AG10803 (cell line): Measurements from ENCODE around the gene BMAL2.

Experiments
- DNase-seq: peaks from one replicate; pipeline ENCODE4 v3.0.0; 2010; ENCODE audit warnings: low read depth
- H3K4me3 ChIP-seq: 2 replicates; pipeline ENCODE4 v1.5.1; 2011; ENCODE audit warnings: mild to moderate bottlenecking, low read length, control low read depth
- CTCF ChIP-seq: conservative IDR thresholded peaks from 2 replicates; pipeline ENCODE4 v1.5.1; 2011; ENCODE audit warnings: mild to moderate bottlenecking, low read length, control low read depth, inconsistent platforms

The BMAL2 gene

GRCh38 chr12:27334721-27335082 lies 2.1 kb downstream of the BMAL2 start:
- H3K4me3 ChIP-seq, result no peak overlapping the region
- TF ChIP-seq CTCF, result no peak
- no peak for DNase-seq

GRCh38 chr12:27335364-27336281 lies 3.0 kb downstream of the BMAL2 start:
- DNase-seq, result no peak
- H3K4me3 ChIP-seq, result no peak overlapping the region
- no peak for TF ChIP-seq CTCF

GRCh38 chr12:27336282-27336653 lies 3.6 kb downstream of the BMAL2 start:
- TF ChIP-seq CTCF, result no peak
- no peak overlapping the region for H3K4me3 ChIP-seq

GRCh38 chr12:27337376-27337775 lies 4.7 kb downstream of the BMAL2 start:
- TF ChIP-seq CTCF, result no peak
- no peak for DNase-seq
- no peak overlapping the region for H3K4me3 ChIP-seq

More at GRCh38 chr12:27336282-27336653, 3.6 kb downstream of the BMAL2 start:
- DNase-seq, result no peak

- DNase-seq, result no peak
- no peak overlapping the region for H3K4me3 ChIP-seq
- TF ChIP-seq CTCF, result no peak
Measured at GRCh38 chr12:27338473-27338872, 5.8 kb downstream of the BMAL2 start.

- no peak for DNase-seq
- H3K4me3 ChIP-seq, result no peak overlapping the region
- TF ChIP-seq CTCF, result no peak
Measured at GRCh38 chr12:27340971-27341370, 8.3 kb downstream of the BMAL2 start.

GRCh38 chr12:27342536-27342935 lies 9.9 kb downstream of the BMAL2 start:
- no peak for TF ChIP-seq CTCF
- no peak overlapping the region for H3K4me3 ChIP-seq
- no peak for DNase-seq
